Activated CD4-positive, alpha-beta T cell treated with anti-CD3 and anti-CD28 coated beads, Interleukin-2, amount 50 U/mL, for 48 hours (primary cell): ENCODE data around the gene PARD3.
"Not testable (repeated sequence)": the region's sequence is repeated elsewhere in the genome, so short reads cannot be mapped to it uniquely, and the experiment has no call there.

Experiments
- DNase-seq, 2 experiments: peaks; one replicate each; pipeline ENCODE4 v3.0.0-alpha.2; 2020

PARD3 gene

GRCh38 chr10:34360984-34361383 lies 454.1 kb downstream of the PARD3 start:
- DNase-seq, result no peak

- DNase-seq, result no peak
Observed at GRCh38 chr10:34359435-34359813, 455.7 kb downstream of the PARD3 start.

- DNase-seq, result no peak
Observed at GRCh38 chr10:34358729-34359434, 456.2 kb downstream of the PARD3 start.

- no peak for DNase-seq
Observed at GRCh38 chr10:34356463-34356862, 458.6 kb downstream of the PARD3 start.

GRCh38 chr10:34353530-34353929 lies 461.6 kb downstream of the PARD3 start:
- not testable (repeated sequence) for DNase-seq

- DNase-seq, result not testable (repeated sequence)
Observed at GRCh38 chr10:34352599-34353204, 462.4 kb downstream of the PARD3 start.

GRCh38 chr10:34351161-34351560 lies 463.9 kb downstream of the PARD3 start:
- DNase-seq, result no peak

- no peak for DNase-seq
Observed at GRCh38 chr10:34348917-34349485, 466.1 kb downstream of the PARD3 start.

GRCh38 chr10:34348021-34348420 lies 467.1 kb downstream of the PARD3 start:
- no peak for DNase-seq

- DNase-seq, result no peak
Observed at GRCh38 chr10:34347131-34347530, 468.0 kb downstream of the PARD3 start.

- no peak for DNase-seq
Observed at GRCh38 chr10:34346516-34347100, 468.5 kb downstream of the PARD3 start.

GRCh38 chr10:34345383-34345782 lies 469.7 kb downstream of the PARD3 start:
- DNase-seq, result no peak

GRCh38 chr10:34343764-34344163 lies 471.3 kb downstream of the PARD3 start:
- no peak for DNase-seq

- DNase-seq, result no peak
Observed at GRCh38 chr10:34341473-34341872, 473.6 kb downstream of the PARD3 start.

- no peak for DNase-seq
Observed at GRCh38 chr10:34340934-34341333, 474.2 kb downstream of the PARD3 start.

GRCh38 chr10:34339816-34340553 lies 475.1 kb downstream of the PARD3 start:
- DNase-seq, result no peak

- no peak for DNase-seq
Observed at GRCh38 chr10:34337917-34338316, 477.2 kb downstream of the PARD3 start.

- DNase-seq, result no peak
Observed at GRCh38 chr10:34335960-34336690, 479.0 kb downstream of the PARD3 start.

GRCh38 chr10:34334908-34335307 lies 480.2 kb downstream of the PARD3 start:
- DNase-seq, result no peak

GRCh38 chr10:34333513-34333912 lies 481.6 kb downstream of the PARD3 start:
- DNase-seq, result no peak

GRCh38 chr10:34327184-34327583 lies 487.9 kb downstream of the PARD3 start:
- no peak for DNase-seq

- DNase-seq, result no peak
Observed at GRCh38 chr10:34323192-34323591, 491.9 kb downstream of the PARD3 start.

- DNase-seq, result no peak
Observed at GRCh38 chr10:34320265-34320664, 494.8 kb downstream of the PARD3 start.
